Effector memory CD4-positive, alpha-beta T cell (primary cell): ENCODE data around the gene UBE3C.

Experiments
- DNase-seq, 3 donors: peaks; one replicate each; pipeline ENCODE4 v3.0.0-alpha.2; 2020
- H3K27ac ChIP-seq: 2 replicates; pipeline ENCODE4 v1.7.0; 2013; ENCODE audit warnings: mild to moderate bottlenecking, low read length, moderate library complexity; ENCODE audit not compliant: insufficient read depth, poor library complexity, severe bottlenecking
- H3K27me3 ChIP-seq: replicated peaks from 2 replicates; pipeline ENCODE4 v1.7.0; 2013; ENCODE audit warnings: mild to moderate bottlenecking, low read length; ENCODE audit not compliant: insufficient read depth, control insufficient read depth, poor library complexity, severe bottlenecking
- H3K36me3 ChIP-seq: 2 replicates; pipeline ENCODE4 v1.7.0; 2013; ENCODE audit warnings: mild to moderate bottlenecking, low read length, moderate library complexity; ENCODE audit not compliant: control insufficient read depth, insufficient read depth
- H3K4me1 ChIP-seq: 2 replicates; pipeline ENCODE4 v1.7.0; 2013; ENCODE audit warnings: low read length, mild to moderate bottlenecking; ENCODE audit not compliant: control insufficient read depth, insufficient read depth, poor library complexity, severe bottlenecking
- H3K4me3 ChIP-seq: 2 replicates; pipeline ENCODE4 v1.7.0; 2013; ENCODE audit warnings: low read length, low read depth, mild to moderate bottlenecking; ENCODE audit not compliant: insufficient read depth, poor library complexity, severe bottlenecking
- H3K9me3 ChIP-seq: 2 replicates; pipeline ENCODE4 v1.7.0; 2013; ENCODE audit warnings: mild to moderate bottlenecking, low read length, moderate library complexity; ENCODE audit not compliant: control insufficient read depth

The UBE3C gene

DNA sequence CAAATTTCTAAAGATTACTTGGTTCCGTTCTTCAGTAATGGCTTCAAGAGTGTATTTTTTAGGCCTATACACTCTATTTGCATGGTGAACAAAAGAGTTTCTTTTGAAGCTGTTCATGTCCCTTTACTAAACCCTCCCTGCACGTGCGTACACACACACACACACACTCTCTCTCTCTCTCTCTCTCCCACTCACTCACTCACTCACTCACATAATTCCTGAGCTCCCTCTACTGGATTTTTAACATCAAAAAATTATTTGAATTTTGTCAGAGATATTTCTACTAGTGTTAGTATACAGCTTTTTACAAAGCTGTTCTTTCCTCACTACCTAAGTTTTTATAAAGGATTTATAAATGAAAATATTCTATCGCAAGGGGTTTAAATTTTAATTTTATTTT lies 85.9 kb downstream of the UBE3C start:
- H3K27ac ChIP-seq: no peak overlapping the region
- no peaks in the 10 kb centered on the region for H3K27me3 ChIP-seq
- peaks cover 30% of the 10 kb centered on the region for H3K36me3 ChIP-seq
- DNase-seq: no peak
- no peak overlapping the region for H3K4me3 ChIP-seq
- no peaks in the 10 kb centered on the region for H3K4me1 ChIP-seq
- H3K9me3 ChIP-seq: no peaks in the 10 kb centered on the region

DNA sequence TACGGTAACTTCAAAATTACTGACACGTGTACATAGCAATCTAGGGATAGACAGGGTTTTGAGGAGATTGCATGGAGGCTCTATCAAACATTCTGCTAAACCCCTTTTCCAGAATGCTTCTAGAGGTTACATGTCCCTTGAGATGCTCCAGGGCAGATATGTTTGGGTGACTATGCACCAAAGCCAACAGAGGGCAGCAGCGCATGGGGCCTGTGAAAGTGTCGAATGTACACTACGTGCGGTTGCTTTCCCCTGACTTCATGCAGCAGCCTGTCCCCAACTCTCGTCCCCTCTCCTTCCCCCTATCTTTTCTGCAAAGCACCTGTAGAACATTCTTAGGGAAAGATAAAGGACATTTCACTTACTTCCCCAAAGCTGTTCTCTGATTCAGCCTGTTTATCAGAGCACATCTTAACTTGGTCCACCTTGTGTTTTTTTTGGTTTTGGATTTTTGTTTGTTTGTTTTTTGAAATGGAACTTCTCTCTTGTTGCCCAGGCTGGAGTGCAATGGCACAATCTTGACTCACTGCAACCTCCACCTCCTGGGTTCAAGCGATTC lies 90.2 kb downstream of the UBE3C start:
- no peaks in the 10 kb centered on the region for H3K27me3 ChIP-seq
- no peak overlapping the region for H3K4me3 ChIP-seq
- H3K9me3 ChIP-seq: no peaks in the 10 kb centered on the region
- peaks cover 35% of the 10 kb centered on the region for H3K36me3 ChIP-seq
- no peak overlapping the region for H3K27ac ChIP-seq
- H3K4me1 ChIP-seq: no peaks in the 10 kb centered on the region
- DNase-seq: peak in 1 of 3 donors; percentile 12

DNA sequence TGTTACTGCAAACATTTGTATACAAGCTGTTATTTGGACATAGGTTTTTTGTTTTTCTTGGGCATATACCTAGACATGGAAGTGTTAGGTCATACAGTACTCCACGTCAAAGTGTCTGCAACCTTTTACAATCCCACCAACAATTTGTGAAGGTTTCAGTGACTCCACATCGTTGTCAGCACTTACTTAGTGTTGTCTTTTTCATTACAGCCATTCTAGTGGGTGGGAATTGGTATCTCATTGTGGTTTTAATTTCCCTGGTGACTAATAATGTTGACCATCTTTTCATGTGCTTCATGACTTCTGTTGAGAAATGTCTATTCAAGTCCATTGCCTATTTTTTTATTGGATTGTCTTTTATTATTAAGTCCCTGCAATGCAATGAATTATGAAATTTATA lies 95.0 kb downstream of the UBE3C start:
- Histone ChIP-seq H3K36me3 (peaks cover 28% of the 10 kb centered on the region), H3K9me3 (no peaks in the 10 kb centered on the region)
- no peak for DNase-seq

DNA sequence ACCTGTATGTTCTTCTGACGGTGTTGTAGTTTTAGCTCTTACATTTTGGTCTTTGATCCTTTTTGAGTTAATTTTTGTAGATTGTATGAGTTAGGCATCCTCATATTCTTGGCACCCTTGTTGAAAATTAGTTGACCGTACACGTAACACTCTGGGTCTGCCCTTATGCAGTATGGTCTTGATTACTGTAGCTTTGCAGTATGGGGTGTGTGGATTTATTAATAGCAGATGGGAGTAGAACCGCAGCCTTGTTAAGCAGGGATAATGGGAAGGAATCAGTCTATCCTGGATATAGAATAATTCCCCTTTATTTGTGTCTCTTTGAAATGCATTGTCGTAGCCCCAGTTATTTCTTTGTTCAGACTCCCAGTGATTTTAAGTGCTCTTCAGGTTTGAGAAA lies 95.5 kb downstream of the UBE3C start:
- H3K4me3 ChIP-seq: no peak overlapping the region
- H3K4me1 ChIP-seq: no peaks in the 10 kb centered on the region
- H3K27me3 ChIP-seq: no peaks in the 10 kb centered on the region
- H3K9me3 ChIP-seq: no peaks in the 10 kb centered on the region
- H3K27ac ChIP-seq: no peak overlapping the region
- peaks cover 28% of the 10 kb centered on the region for H3K36me3 ChIP-seq
- DNase-seq: no peak

More for the DNA sequence above, 95.0 kb downstream of the UBE3C start:
- Histone ChIP-seq H3K4me1 (no peaks in the 10 kb centered on the region), H3K4me3 (no peak overlapping the region), H3K27ac (no peak overlapping the region), H3K27me3 (no peaks in the 10 kb centered on the region)

DNA sequence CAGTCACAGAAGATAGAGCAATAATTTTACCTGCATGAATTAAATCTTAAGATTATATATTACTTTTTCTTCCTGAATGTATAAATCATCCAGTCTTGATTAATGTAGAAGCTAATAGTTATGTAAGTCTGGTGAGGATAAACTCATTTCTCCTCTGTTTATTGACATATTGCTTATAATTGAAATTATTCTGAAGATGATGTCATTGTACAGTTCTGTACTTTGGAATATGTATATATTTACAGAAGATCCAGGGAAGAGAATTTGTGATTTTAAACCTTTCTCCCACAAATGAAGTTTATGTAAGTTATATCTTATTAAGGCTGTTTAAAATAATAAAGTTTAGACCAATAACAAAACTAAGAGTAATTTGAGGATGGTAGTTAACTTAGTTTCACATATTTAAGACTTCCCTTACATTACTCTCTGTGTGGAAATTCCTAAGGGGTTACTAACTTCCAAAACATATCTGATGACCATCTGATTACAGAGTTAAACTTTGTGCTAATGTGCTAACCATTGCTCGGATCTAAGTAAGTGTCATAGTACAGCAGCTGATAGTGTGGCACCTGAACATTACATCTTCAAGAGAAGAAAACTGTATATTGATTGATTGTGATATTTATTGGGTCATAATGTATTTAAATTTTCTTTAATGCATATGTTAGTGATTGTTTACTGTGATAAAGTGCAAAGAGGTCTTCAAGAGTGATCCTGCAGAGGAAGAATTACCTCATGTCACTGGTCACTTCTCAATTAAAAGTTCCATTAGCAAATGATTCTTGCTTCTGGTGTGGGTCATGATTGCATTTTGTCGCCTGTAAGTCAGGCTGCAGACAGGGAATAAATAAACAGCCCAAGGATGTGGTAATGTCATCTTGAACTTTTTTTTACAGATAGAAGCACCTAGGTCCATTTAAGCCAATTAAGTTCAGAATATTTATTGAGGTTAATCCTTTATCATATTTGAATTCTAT lies 96.9 kb downstream of the UBE3C start:
- no peak overlapping the region for H3K27ac ChIP-seq
- no peaks in the 10 kb centered on the region for H3K9me3 ChIP-seq
- no peak overlapping the region for H3K4me3 ChIP-seq

DNA sequence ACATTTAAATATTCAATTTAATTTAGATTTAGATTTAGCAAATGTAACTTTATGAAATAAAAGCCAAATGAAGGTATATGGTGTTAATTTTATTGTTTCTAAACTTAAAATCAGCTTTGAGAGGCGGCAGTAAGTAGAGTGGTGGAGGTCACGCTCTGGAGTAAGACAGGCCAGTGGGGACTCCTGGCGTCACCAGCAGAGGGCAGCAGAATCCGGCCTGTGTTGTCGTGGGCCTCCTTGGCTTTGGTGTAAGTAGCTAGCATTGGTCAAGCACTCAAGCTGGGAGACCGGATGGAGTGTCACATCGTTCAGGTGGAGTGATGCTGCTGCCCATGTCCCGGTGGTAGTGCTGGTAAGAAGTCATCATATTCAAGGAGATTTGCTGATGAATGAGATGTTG lies 99.4 kb downstream of the UBE3C start:
- H3K27ac ChIP-seq: no peak overlapping the region
- H3K36me3 ChIP-seq: peaks cover 12% of the 10 kb centered on the region
- H3K27me3 ChIP-seq: no peaks in the 10 kb centered on the region
- H3K9me3 ChIP-seq: no peaks in the 10 kb centered on the region
- DNase-seq: no peak
- no peak overlapping the region for H3K4me3 ChIP-seq
- H3K4me1 ChIP-seq: no peaks in the 10 kb centered on the region

More for the DNA sequence above, 96.9 kb downstream of the UBE3C start:
- H3K36me3 ChIP-seq: peaks cover 28% of the 10 kb centered on the region
- H3K4me1 ChIP-seq: no peaks in the 10 kb centered on the region
- DNase-seq: no peak
- no peaks in the 10 kb centered on the region for H3K27me3 ChIP-seq

DNA sequence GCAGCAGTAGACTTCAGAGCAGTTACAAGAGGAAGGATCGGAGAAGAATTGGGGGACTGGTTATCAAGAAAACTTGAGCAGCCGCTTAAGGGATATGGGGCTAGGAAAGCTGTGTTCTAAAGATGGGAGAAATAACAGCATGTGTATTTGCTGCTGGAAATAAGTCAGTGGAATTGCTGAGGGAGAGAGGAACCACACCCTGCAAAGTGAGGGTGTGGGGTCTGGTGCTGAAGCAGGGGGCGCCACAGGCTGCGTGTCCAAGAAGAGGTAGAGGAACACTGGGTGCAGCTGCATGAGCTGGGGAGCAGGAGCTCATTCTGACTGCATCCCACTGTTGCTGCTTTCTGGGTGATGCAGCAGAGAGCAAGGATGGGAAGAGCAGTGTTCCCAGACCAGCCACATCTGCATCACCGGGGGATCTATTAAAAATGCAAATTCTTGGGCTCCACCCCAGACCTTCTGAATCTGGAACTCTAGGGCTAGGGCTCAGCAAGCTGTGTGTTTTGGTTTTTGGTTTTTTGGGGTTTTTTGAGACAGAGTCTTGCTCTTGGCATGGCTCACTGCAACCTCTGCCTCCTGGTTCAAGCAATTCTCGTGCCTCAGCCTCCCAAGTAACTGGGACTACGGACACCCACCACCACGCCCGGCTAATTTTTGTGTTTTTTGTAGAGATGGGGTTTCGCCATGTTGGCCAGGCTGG lies 101.0 kb downstream of the UBE3C start:
- Histone ChIP-seq H3K27ac (no peak overlapping the region), H3K27me3 (no peaks in the 10 kb centered on the region), H3K36me3 (peaks cover 5% of the 10 kb centered on the region), H3K9me3 (no peaks in the 10 kb centered on the region), H3K4me1 (no peaks in the 10 kb centered on the region), H3K4me3 (no peak overlapping the region)
- DNase-seq: no peak

DNA sequence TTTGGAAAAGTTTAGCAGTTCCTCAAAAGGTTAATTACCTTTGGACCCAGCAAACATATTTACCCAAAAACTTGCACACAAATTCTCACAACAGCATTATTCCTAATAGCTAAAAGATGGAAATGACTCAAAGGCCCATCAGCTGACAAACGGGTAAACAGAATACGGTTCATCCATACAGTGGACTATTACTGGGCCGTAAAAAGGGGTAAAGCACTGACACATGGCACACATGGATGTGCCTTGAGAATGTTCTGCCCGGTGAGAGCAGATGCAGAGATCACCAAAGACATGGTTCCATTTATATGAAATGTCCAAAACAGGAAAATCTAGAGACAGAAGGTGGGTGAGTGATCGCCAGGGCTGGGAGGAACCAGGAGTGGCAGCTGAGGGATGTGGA lies 102.9 kb downstream of the UBE3C start:
- no peak for DNase-seq
- Histone ChIP-seq H3K27ac (no peak overlapping the region), H3K9me3 (no peaks in the 10 kb centered on the region), H3K4me1 (no peaks in the 10 kb centered on the region), H3K27me3 (no peaks in the 10 kb centered on the region), H3K4me3 (no peak overlapping the region), H3K36me3 (peaks cover 5% of the 10 kb centered on the region)

DNA sequence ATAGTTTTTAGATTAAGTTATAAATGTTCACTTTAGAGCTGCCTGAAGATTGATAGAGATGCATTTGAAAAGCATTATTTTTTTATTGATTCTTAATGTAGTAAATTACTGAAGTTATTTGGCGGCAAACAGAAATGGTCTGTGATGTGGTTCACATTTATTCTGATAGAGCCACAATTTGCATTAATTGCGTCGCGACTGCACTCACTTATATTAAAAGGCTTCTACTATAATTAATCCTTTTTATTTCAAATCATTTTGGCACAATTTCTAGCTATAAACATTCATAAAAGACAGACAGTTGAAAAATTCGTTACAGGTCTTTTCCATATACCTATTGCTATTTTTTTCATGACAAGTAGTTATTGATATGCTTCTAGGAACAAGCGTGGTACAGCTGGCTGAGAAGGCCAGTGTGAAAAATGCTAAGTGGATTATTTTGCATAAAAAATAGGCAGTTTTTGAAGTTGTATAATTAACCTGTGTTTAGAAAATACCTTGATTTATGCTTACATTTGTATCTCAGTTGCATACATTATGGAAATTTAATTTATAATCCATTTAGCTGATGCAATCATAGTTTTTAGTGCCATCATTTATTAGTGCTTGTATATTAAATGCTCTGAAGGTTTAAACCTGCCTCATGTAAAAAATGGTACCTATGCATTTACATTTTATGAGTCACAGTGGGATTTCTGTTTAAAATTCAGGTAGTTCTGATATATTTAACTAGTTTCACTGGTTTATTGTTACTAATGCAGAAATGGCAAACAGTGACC lies 106.0 kb downstream of the UBE3C start:
- H3K9me3 ChIP-seq: no peaks in the 10 kb centered on the region
- H3K27me3 ChIP-seq: no peaks in the 10 kb centered on the region
- DNase-seq: no peak
- H3K4me3 ChIP-seq: no peak overlapping the region
- no peaks in the 10 kb centered on the region for H3K4me1 ChIP-seq
- H3K36me3 ChIP-seq: peaks cover 10% of the 10 kb centered on the region
- no peak overlapping the region for H3K27ac ChIP-seq
